ENCODE results near the gene HTRA3. TPM values are rescaled to one million over a fixed set of nuclear protein-coding genes. Genes with fewer than 3 reads are reported as not detected.

The HTRA3 gene
- total RNA-seq, 2 experiments from 2014 or later = not detected

- POLR2A ChIA-PET = no interaction called here
- no peak for ATAC-seq (ENCODE audit: poor library complexity)
- no peaks in the 10 kb centered on the region for H3K36me3 Mint-ChIP-seq (ENCODE audit: low read depth)
- no peaks in the 10 kb centered on the region for H3K4me1 Mint-ChIP-seq (ENCODE audit: low read depth)
- H3K27me3 Mint-ChIP-seq = peaks cover 4% of the 10 kb centered on the region
- no peak for TF ChIP-seq CTCF (IDR thresholded peaks at IDR 0.05)
- H3K9me3 ChIP-seq (ENCODE audit: control insufficient read depth in 1 of 2, insufficient read depth in 1 of 2, low read length in 2 of 2) = peaks cover 0 to 16% of the 10 kb centered on the region in 2 experiments
- peaks cover 5% of the 10 kb centered on the region for H3K9me3 Mint-ChIP-seq
- no peak overlapping the region for H3K27ac ChIP-seq (ENCODE audit: low read depth in 1 of 2, low read length in 2 of 2)
- H3K27ac Mint-ChIP-seq = no peak overlapping the region
- no peak overlapping the region for H3K4me3 Mint-ChIP-seq
- peak in 1 of 14 experiments; percentile 16 for DNase-seq
- no peaks in the 10 kb centered on the region for H3K36me3 ChIP-seq (ENCODE audit: insufficient read depth, low read length)
- intact Hi-C loops (cut with DNase I, micrococcal nuclease) = no loop called here
- CTCF ChIA-PET = no interaction called here
- no peaks in the 10 kb centered on the region for H3K4me1 ChIP-seq (ENCODE audit: insufficient read depth, low read length)
- no peak overlapping the region for H3K4me3 ChIP-seq (ENCODE audit: low read length)
- no peaks in the 10 kb centered on the region for H3K27me3 ChIP-seq (ENCODE audit: control insufficient read depth in 1 of 2, insufficient read depth in 2 of 2, low read length in 2 of 2)
These were observed 33.5 kb downstream of the HTRA3 start for GRCh38 chr4:8303081-8303480.

GRCh38 chr4:8303485-8304281 lies 34.1 kb downstream of the HTRA3 start:
- Histone ChIP-seq H3K4me1 (ENCODE audit: insufficient read depth, low read length) (no peaks in the 10 kb centered on the region), H3K27ac (ENCODE audit: low read depth in 1 of 2, low read length in 2 of 2) (no peak overlapping the region), H3K4me3 (ENCODE audit: low read length) (no peak overlapping the region), H3K27me3 (ENCODE audit: control insufficient read depth in 1 of 2, insufficient read depth in 2 of 2, low read length in 2 of 2) (no peaks in the 10 kb centered on the region), H3K9me3 (ENCODE audit: control insufficient read depth in 1 of 2, insufficient read depth in 1 of 2, low read length in 2 of 2) (peaks cover 0 to 16% of the 10 kb centered on the region in 2 experiments), H3K36me3 (ENCODE audit: insufficient read depth, low read length) (no peaks in the 10 kb centered on the region)
- no peaks in the 10 kb centered on the region for H3K36me3 Mint-ChIP-seq (ENCODE audit: low read depth)
- CTCF ChIA-PET = no interaction called here
- H3K4me1 Mint-ChIP-seq (ENCODE audit: low read depth) = no peaks in the 10 kb centered on the region
- H3K9me3 Mint-ChIP-seq = peaks cover 5% of the 10 kb centered on the region
- H3K27ac Mint-ChIP-seq = no peak overlapping the region
- H3K27me3 Mint-ChIP-seq = peaks cover 4% of the 10 kb centered on the region
- POLR2A ChIA-PET = no interaction called here
- no peak overlapping the region for H3K4me3 Mint-ChIP-seq
- no peak for ATAC-seq (ENCODE audit: poor library complexity)
- DNase-seq = peak in 1 of 14 experiments; percentile 10
- intact Hi-C loops (cut with DNase I, micrococcal nuclease) = no loop called here
- TF ChIP-seq CTCF (IDR thresholded peaks at IDR 0.05) = no peak

GRCh38 chr4:8304827-8305695 lies 35.5 kb downstream of the HTRA3 start:
- Histone ChIP-seq H3K4me3 (ENCODE audit: low read length) (no peak overlapping the region), H3K4me1 (ENCODE audit: insufficient read depth, low read length) (no peaks in the 10 kb centered on the region), H3K27me3 (ENCODE audit: control insufficient read depth in 1 of 2, insufficient read depth in 2 of 2, low read length in 2 of 2) (peaks cover 0 to 2% of the 10 kb centered on the region in 2 experiments), H3K27ac (ENCODE audit: low read depth in 1 of 2, low read length in 2 of 2) (no peak overlapping the region), H3K9me3 (ENCODE audit: control insufficient read depth in 1 of 2, insufficient read depth in 1 of 2, low read length in 2 of 2) (peaks cover 0 to 26% of the 10 kb centered on the region in 2 experiments), H3K36me3 (ENCODE audit: insufficient read depth, low read length) (no peaks in the 10 kb centered on the region)
- Mint-ChIP-seq H3K27ac (no peak overlapping the region), H3K36me3 (ENCODE audit: low read depth) (no peaks in the 10 kb centered on the region), H3K27me3 (peaks cover 4% of the 10 kb centered on the region), H3K9me3 (peaks cover 5% of the 10 kb centered on the region), H3K4me3 (no peak overlapping the region), H3K4me1 (ENCODE audit: low read depth) (no peaks in the 10 kb centered on the region)
- TF ChIP-seq CTCF (IDR thresholded peaks at IDR 0.05) = no peak
- POLR2A ChIA-PET = no interaction called here
- ATAC-seq (ENCODE audit: poor library complexity) (no peak), DNase-seq (peak in 1 of 14 experiments; percentile 12)
- intact Hi-C loops (cut with DNase I, micrococcal nuclease) = no loop called here
- CTCF ChIA-PET = no interaction called here
